B cell (primary cell): ENCODE data around the gene ATAD5. TPM values are rescaled to one million over a fixed set of nuclear protein-coding genes. Genes with fewer than 3 reads are reported as not detected.
A peak's percentile ranks its signal among the peaks of the same experiment; 100 is the strongest.

ENCODE experiments used
- ATAC-seq: fragments of 200-7000 bp; cut with Tn5 transposase; one replicate; pipeline ENCODE4 v1.10.0; 2021; ENCODE audit warnings: low read depth, mild to moderate bottlenecking, moderate number of reproducible peaks, moderate library complexity
- CTCF ChIA-PET: fragments of 350-600 bp; sonication (Branson Sonifier 250); formaldehyde crosslinking; loops from one replicate; lab custom pipeline; 2021; ENCODE audit warnings: antibody characterized with exemption, inconsistent platforms; lab: Charles Lee
- POLR2A ChIA-PET: fragments of 350-600 bp; sonication (Branson Sonifier 250); formaldehyde crosslinking; loops from one replicate; lab custom pipeline; 2021; ENCODE audit warnings: antibody characterized with exemption; lab: Charles Lee
- DNase-seq: peaks from one replicate; pipeline ENCODE4 v3.0.0; 2013
- H2AFZ ChIP-seq: 2 replicates; pipeline ENCODE4 v1.6.1; 2012; ENCODE audit warnings: mild to moderate bottlenecking, low read depth, low read length; ENCODE audit not compliant: insufficient read depth, poor library complexity, severe bottlenecking
- H3K27ac ChIP-seq, 2 donors: 1 replicate in 1 of 2; 2 replicates in 1 of 2; pipeline ENCODE4 v1.5.1; 2012 to 2013; ENCODE audit warnings: low read length in 2 of 2, mild to moderate bottlenecking in 2 of 2, moderate library complexity in 1 of 2
- H3K27me3 ChIP-seq, 4 experiments: fragments of 200-600 bp in 1 of 4; sonication (generic) in 1 of 4; replicated peaks in 1 of 4; 1 replicate in 2 of 4; 2 replicates in 2 of 4; pipeline versions ENCODE4 v1.6.1 to v1.7.0; 2013 to 2016; ENCODE audit warnings: low read length in 3 of 4, mild to moderate bottlenecking in 2 of 4, mixed read lengths in 1 of 4, moderate library complexity in 1 of 4; ENCODE audit not compliant: insufficient read depth in 4 of 4, control insufficient read depth in 3 of 4; ENCODE audit errors: control extremely low read depth in 1 of 4
- H3K36me3 ChIP-seq, 2 experiments: replicated peaks in 1 of 2; 1 replicate in 1 of 2; 2 replicates in 1 of 2; pipeline versions ENCODE4 v1.6.1 to v1.7.1; 2013; ENCODE audit warnings: low read length in 1 of 2; ENCODE audit not compliant: insufficient read depth in 2 of 2, control insufficient read depth in 1 of 2; ENCODE audit errors: control extremely low read depth in 1 of 2, extremely low read depth in 1 of 2
- H3K4me1 ChIP-seq, 2 donors: fragments of 200-600 bp in 1 of 2; sonication (generic) in 1 of 2; 1 replicate in 1 of 2; 2 replicates in 1 of 2; pipeline versions ENCODE4 v1.5.1 to v1.6.1; 2013 to 2017; ENCODE audit warnings: low read length in 2 of 2; ENCODE audit not compliant: control insufficient read depth in 2 of 2, insufficient read depth in 2 of 2
- H3K4me2 ChIP-seq: replicated peaks from 2 replicates; pipeline ENCODE3; 2012; ENCODE audit warnings: mild to moderate bottlenecking, low read depth, low read length; ENCODE audit not compliant: poor library complexity, severe bottlenecking
- H3K4me3 ChIP-seq, 5 experiments: fragments of 200-600 bp in 1 of 5; sonication (generic) in 1 of 5; 1 replicate in 3 of 5; 2 replicates in 2 of 5; pipeline versions ENCODE4 v1.5.1 to v1.7.0; 2011 to 2016; ENCODE audit warnings: low read length in 4 of 5, mild to moderate bottlenecking in 4 of 5, low read depth in 2 of 5, control low read depth in 1 of 5, moderate library complexity in 1 of 5; ENCODE audit not compliant: insufficient read depth in 1 of 5; ENCODE audit errors: control extremely low read depth in 1 of 5, extremely low read depth in 1 of 5
- H3K79me2 ChIP-seq: fragments of 200-600 bp; sonication (generic); one replicate; pipeline ENCODE4 v1.6.0; 2016; ENCODE audit warnings: low read length; ENCODE audit not compliant: control insufficient read depth, insufficient read depth
- H3K9ac ChIP-seq: fragments of 200-600 bp; sonication (generic); 2 replicates; pipeline ENCODE4 v1.6.1; 2017; ENCODE audit warnings: mild to moderate bottlenecking, low read length, moderate library complexity
- H3K9me3 ChIP-seq, 3 donors: one replicate each; pipeline versions ENCODE4 v1.6.1 to v1.7.1; 2013; ENCODE audit warnings: low read length in 2 of 3; ENCODE audit not compliant: control insufficient read depth in 2 of 3, insufficient read depth in 1 of 3; ENCODE audit errors: control extremely low read depth in 1 of 3
- H4K20me1 ChIP-seq: 2 replicates; pipeline ENCODE4 v1.6.0; 2012; ENCODE audit warnings: mild to moderate bottlenecking, low read length; ENCODE audit not compliant: insufficient read depth, control insufficient read depth, poor library complexity, severe bottlenecking
- H3K27ac Mint-ChIP-seq: one replicate; pipeline ENCODE4 v1.8.0; 2021; ENCODE audit warnings: mixed read lengths
- H3K27me3 Mint-ChIP-seq: one replicate; pipeline ENCODE4 v1.8.0; 2021; ENCODE audit warnings: mixed read lengths
- H3K4me1 Mint-ChIP-seq: one replicate; pipeline ENCODE4 v1.8.0; 2021; ENCODE audit warnings: mixed read lengths
- H3K4me3 Mint-ChIP-seq: one replicate; pipeline ENCODE4 v1.8.0; 2021; ENCODE audit warnings: mixed read lengths
- H3K9me3 Mint-ChIP-seq: one replicate; pipeline ENCODE4 v1.8.0; 2022; ENCODE audit warnings: mixed read lengths; ENCODE audit not compliant: insufficient read depth
- EZH2 ChIP-seq: IDR thresholded peaks from 2 replicates; pipeline ENCODE4 v1.6.1; 2012; ENCODE audit warnings: borderline replicate concordance, low read depth, mild to moderate bottlenecking, moderate library complexity, low read length; ENCODE audit not compliant: insufficient read depth, poor library complexity, severe bottlenecking
- WGBS: methylation state at CpG from one replicate; pipeline ENCODE4 v1.1.5; 2013; ENCODE audit warnings: missing lambda C conversion rate; ENCODE audit not compliant: insufficient coverage; 5-methylcytosine and 5-hydroxymethylcytosine counted together
- intact Hi-C: fragments of 100-400 bp; cut with micrococcal nuclease; formaldehyde crosslinking; loops from one replicate; pipeline ENCODE4 v1.10.0; 2022
- polyA plus RNA-seq: library from polyadenylated mRNA; depleted of rRNA; stranded (reverse); fragments of >200 nt; gene quantifications from 2 replicates; pipeline ENCODE4 v1.2.3, GENCODE V29; 2012
- total RNA-seq, 2 donors: library from RNA; stranded (reverse); fragments of 120-200 nt in 1 of 2; gene quantifications; 1 replicate in 1 of 2; 2 replicates in 1 of 2; pipeline versions ENCODE4 v1.2.3 to v1.2.4, GENCODE V29; 2013 to 2022
- TF ChIP-seq, protein P1 (sequence below): fragments of 200-600 bp; IDR thresholded peaks from one replicate; pipeline ENCODE4 v1.8.0; 2022; ENCODE audit warnings: antibody characterized with exemption, mild to moderate bottlenecking

The ATAD5 gene
- total and polyA plus RNA-seq, 2 donors (not counting 1 experiment from before 2014, with no cell fraction given), result 1.2 to 7.3 TPM

DNA sequence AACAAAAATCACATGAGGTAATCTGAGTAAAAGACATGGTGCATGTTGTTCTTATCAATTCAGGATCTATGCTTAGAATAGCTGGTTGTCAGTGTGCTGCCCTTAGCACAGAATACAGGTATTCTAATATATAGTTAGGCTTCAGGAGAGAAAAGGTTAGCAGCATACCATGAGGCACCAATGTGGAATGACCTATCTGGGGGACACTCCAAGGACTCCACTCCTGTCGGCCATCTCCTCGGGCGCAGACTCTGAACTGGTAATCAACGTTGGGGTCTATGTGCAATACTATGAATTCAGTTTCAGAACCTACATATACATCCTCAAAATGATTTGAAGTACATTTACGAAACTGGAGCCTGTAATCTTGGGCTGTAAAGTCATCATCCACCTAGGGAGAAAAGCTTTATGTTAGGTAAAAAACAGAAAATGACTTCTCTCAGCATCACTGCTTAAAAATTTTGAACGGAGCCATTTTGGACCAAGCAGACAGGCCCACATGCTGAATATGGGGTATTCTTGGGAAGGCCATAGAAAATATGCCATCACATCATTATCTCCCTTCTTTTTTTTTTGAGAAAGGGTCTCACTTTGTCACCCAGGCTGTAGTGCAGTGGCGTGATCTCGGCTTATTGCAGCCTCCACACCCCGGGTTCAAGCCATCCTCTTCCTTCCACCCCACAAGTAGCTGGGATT, 38.3 kb upstream of the ATAD5 start:
- Mint-ChIP-seq H3K9me3 (no peaks in the 10 kb centered on the region), H3K4me3 (no peak overlapping the region), H3K4me1 (no peaks in the 10 kb centered on the region), H3K27me3 (no peaks in the 10 kb centered on the region), H3K27ac (no peak overlapping the region)
- DNase-seq, result no peak
- Histone ChIP-seq H3K4me3 (no peak overlapping the region), H4K20me1 (no peaks in the 10 kb centered on the region), H3K27ac (no peak overlapping the region), H3K79me2 (peaks cover 6% of the 10 kb centered on the region), H3K4me1 (no peaks in the 10 kb centered on the region), H3K9me3 (no peaks in the 10 kb centered on the region), H3K36me3 (peaks cover 9 to 76% of the 10 kb centered on the region in 2 experiments), H3K27me3 (no peaks in the 10 kb centered on the region), H3K9ac (no peak overlapping the region), H3K4me2 (no peak overlapping the region), H2AFZ (no peak overlapping the region)
- no peak for ATAC-seq
- TF ChIP-seq, protein P1, sequence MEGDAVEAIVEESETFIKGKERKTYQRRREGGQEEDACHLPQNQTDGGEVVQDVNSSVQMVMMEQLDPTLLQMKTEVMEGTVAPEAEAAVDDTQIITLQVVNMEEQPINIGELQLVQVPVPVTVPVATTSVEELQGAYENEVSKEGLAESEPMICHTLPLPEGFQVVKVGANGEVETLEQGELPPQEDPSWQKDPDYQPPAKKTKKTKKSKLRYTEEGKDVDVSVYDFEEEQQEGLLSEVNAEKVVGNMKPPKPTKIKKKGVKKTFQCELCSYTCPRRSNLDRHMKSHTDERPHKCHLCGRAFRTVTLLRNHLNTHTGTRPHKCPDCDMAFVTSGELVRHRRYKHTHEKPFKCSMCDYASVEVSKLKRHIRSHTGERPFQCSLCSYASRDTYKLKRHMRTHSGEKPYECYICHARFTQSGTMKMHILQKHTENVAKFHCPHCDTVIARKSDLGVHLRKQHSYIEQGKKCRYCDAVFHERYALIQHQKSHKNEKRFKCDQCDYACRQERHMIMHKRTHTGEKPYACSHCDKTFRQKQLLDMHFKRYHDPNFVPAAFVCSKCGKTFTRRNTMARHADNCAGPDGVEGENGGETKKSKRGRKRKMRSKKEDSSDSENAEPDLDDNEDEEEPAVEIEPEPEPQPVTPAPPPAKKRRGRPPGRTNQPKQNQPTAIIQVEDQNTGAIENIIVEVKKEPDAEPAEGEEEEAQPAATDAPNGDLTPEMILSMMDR, result no peak
- TF ChIP-seq EZH2, result no peak
- intact Hi-C loops, result no loop called here
- 100% methylated on average over 3 of the region's 9 CpGs for WGBS
- POLR2A ChIA-PET, result no interaction called here
- CTCF ChIA-PET, result interaction anchor here (1.1 kb wide), 1 partner anchor 31 kb away, joined by 4 read pairs; the partner anchor contains the start of gene CRLF3

DNA sequence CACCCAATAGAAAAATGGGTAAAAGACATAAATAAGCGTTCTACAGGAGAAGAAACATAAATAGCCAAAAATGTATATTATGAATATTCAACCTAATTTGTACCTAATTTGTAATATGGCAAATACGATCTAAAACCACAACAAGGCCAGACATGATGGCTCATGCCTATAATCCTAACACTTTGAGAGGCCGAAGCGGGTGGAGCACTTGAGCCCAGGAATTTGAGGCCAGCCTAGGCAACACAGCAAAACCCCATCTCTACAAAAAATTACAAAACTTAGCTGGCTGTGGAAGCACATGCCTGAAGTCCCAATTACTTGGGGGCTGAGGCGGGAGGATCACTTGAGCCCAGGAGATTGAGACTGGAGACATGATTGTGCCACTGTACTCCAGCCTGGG, 37.4 kb upstream of the ATAD5 start:
- no peak overlapping the region for H3K4me3 Mint-ChIP-seq
- peaks cover 7% of the 10 kb centered on the region for H3K79me2 ChIP-seq

More for the DNA sequence above, 37.4 kb upstream of the ATAD5 start:
- intact Hi-C loops, result no loop called here
- Histone ChIP-seq H3K4me2 (no peak overlapping the region), H3K9me3 (no peaks in the 10 kb centered on the region), H4K20me1 (no peaks in the 10 kb centered on the region), H3K36me3 (peaks cover 9 to 75% of the 10 kb centered on the region in 2 experiments), H2AFZ (no peak overlapping the region), H3K4me3 (no peak overlapping the region), H3K4me1 (no peaks in the 10 kb centered on the region), H3K9ac (no peak overlapping the region), H3K27ac (peak overlapping the region in 1 of 2 donors; percentile 36), H3K27me3 (no peaks in the 10 kb centered on the region)
- H3K4me1 Mint-ChIP-seq, result no peaks in the 10 kb centered on the region
- DNase-seq, result no peak
- ChIA-PET CTCF (no interaction called here), POLR2A (no interaction called here)
- no peaks in the 10 kb centered on the region for H3K9me3 Mint-ChIP-seq
- WGBS, result 100% methylated on average over 2 of the region's 5 CpGs
- H3K27ac Mint-ChIP-seq, result no peak overlapping the region
- no peaks in the 10 kb centered on the region for H3K27me3 Mint-ChIP-seq
- ATAC-seq, result no peak
- TF ChIP-seq, protein P1, result no peak
- no peak for TF ChIP-seq EZH2
